Suprapubic skin (tissue), 4 donors: Measurements from ENCODE around the gene LRRC28.

Experiments used
- EP300 ChIP-seq: sonication (generic); formaldehyde crosslinking; IDR thresholded peaks from one replicate; pipeline ENCODE4 v1.6.1; 2017; ENCODE audit warnings: antibody characterized with exemption
- POLR2A ChIP-seq, 2 donors: fragments of 450-650 bp; IDR thresholded peaks; one replicate each; pipeline ENCODE4 v1.6.1; 2017; ENCODE audit warnings: antibody characterized with exemption in 2 of 2, mild to moderate bottlenecking in 2 of 2, moderate library complexity in 2 of 2
- POLR2AphosphoS5 ChIP-seq, 3 donors: sonication (generic); formaldehyde crosslinking; IDR thresholded peaks; one replicate each; pipeline ENCODE4 v1.6.1; 2017; ENCODE audit warnings: antibody characterized with exemption in 3 of 3
- TF ChIP-seq, protein P1 (sequence below), 2 donors: fragments of 200-600 bp in 1 of 2; fragments of 450-650 bp in 1 of 2; sonication (generic) in 1 of 2; IDR thresholded peaks; one replicate each; pipeline ENCODE4 v1.5.1; 2016 to 2019; ENCODE audit warnings: antibody characterized with exemption in 2 of 2, mild to moderate bottlenecking in 1 of 2, moderate library complexity in 1 of 2

DNA sequence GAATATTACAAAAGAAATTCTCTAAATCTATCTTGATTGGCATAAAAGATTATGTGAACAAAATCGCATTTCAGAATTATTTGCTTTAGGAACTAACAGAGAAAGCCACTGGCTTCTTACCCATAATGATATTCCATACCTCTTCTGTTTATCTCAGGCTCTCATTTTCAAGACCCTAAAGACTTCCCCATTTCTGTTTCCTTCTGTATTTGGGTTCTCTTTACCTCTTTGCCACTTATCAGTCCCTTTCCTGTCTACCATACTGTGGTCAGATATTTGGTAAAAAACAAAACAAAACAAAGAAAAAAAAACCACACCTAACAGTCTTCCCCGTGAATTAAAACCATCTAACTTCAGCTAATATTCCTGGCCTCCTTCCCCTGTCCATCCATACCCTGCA, 108.5 kb downstream of the LRRC28 start:
- TF ChIP-seq, protein P1, sequence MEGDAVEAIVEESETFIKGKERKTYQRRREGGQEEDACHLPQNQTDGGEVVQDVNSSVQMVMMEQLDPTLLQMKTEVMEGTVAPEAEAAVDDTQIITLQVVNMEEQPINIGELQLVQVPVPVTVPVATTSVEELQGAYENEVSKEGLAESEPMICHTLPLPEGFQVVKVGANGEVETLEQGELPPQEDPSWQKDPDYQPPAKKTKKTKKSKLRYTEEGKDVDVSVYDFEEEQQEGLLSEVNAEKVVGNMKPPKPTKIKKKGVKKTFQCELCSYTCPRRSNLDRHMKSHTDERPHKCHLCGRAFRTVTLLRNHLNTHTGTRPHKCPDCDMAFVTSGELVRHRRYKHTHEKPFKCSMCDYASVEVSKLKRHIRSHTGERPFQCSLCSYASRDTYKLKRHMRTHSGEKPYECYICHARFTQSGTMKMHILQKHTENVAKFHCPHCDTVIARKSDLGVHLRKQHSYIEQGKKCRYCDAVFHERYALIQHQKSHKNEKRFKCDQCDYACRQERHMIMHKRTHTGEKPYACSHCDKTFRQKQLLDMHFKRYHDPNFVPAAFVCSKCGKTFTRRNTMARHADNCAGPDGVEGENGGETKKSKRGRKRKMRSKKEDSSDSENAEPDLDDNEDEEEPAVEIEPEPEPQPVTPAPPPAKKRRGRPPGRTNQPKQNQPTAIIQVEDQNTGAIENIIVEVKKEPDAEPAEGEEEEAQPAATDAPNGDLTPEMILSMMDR (IDR thresholded peaks at IDR 0.05): no peak
- no peak for TF ChIP-seq POLR2A (IDR thresholded peaks at IDR 0.05)
- TF ChIP-seq EP300: no peak
- no peak for TF ChIP-seq POLR2AphosphoS5 (IDR thresholded peaks at IDR 0.05)
